Measurements from ENCODE around the gene DOK3. TPM values are rescaled to one million over a fixed set of nuclear protein-coding genes. Genes with fewer than 3 reads are reported as not detected.

The DOK3 gene
- total and polyA plus RNA-seq, 2 donors (not counting 1 experiment from before 2014, with no cell fraction given) = 103 to 115 TPM

DNA sequence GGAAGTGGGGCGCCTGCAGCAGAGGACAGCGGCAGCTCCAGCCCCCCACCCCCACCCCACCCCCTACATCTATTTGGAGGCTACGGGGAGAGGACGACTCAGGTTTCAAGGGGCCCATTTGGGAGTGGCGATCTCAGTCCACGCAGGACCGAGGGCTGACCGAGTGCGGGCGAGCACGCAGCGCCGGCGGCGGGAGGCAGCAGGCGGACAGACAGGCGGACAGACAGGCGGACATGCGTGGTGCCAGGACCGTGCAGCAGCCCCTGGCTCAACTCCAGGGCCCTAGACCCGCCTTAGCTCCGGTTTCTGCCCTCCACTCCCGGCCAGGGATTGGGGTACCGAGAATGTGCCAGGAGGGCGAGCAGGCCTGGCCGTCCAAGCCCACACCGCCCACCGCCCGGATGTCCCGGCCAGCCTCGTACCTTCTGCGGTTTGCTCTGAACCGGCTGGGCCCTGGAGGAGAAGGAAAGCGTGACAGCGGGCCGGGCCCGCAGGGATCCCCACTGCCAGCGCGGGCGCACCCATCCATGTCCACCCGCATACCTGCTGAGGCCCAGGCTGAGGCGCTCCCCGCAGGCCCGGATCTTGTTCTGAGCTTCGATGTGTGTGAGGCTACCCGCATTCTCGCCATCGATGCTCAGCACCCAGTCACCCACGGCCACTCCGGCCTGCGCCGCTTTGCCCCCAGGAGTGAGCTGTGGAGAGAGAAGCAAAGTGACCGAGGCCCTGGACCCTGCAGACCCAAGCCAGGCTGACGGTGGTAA, 17.5 kb downstream of the DOK3 start:
- no peak overlapping the region for H3K4me3 Mint-ChIP-seq
- H3K4me2 ChIP-seq (replicated peaks; ENCODE audit: low read depth, low read length, poor library complexity, severe bottlenecking) = no peak overlapping the region
- no peaks in the 10 kb centered on the region for H3K9me3 ChIP-seq (ENCODE audit: control extremely low read depth in 1 of 3, control insufficient read depth in 2 of 3, insufficient read depth in 1 of 3, low read length in 2 of 3)
- ChIA-PET POLR2A (no interaction called here), CTCF (interaction anchor here (0.7 to 2.4 kb wide), 6 partner anchors 10 to 585 kb away, joined by 3 to 9 read pairs (median 4); no protein-coding TSS in a partner anchor)
- no peak overlapping the region for H3K27ac ChIP-seq (ENCODE audit: low read length in 2 of 2)
- intact Hi-C loops (cut with micrococcal nuclease) = no loop called here
- H3K9me3 Mint-ChIP-seq (ENCODE audit: insufficient read depth) = no peaks in the 10 kb centered on the region
- DNase-seq (no peak), ATAC-seq (ENCODE audit: low read depth) (no peak)
- no peaks in the 10 kb centered on the region for H3K27me3 Mint-ChIP-seq
- H2AFZ ChIP-seq (ENCODE audit: insufficient read depth, low read depth, low read length, poor library complexity, severe bottlenecking) = no peak overlapping the region
- H3K79me2 ChIP-seq (ENCODE audit: control insufficient read depth, insufficient read depth, low read length) = peaks cover 3% of the 10 kb centered on the region
- peak overlapping the region; percentile 37 for H3K27ac Mint-ChIP-seq
- no peak overlapping the region for H3K4me3 ChIP-seq (ENCODE audit: control extremely low read depth in 1 of 5, extremely low read depth in 1 of 5, insufficient read depth in 1 of 5, low read depth in 2 of 5, low read length in 4 of 5)
- peaks cover 10% of the 10 kb centered on the region for H4K20me1 ChIP-seq (ENCODE audit: control insufficient read depth, insufficient read depth, low read length, poor library complexity, severe bottlenecking)
- H3K9ac ChIP-seq (ENCODE audit: low read length) = no peak overlapping the region
- H3K4me1 ChIP-seq (ENCODE audit: control insufficient read depth in 2 of 2, insufficient read depth in 2 of 2, low read length in 2 of 2) = peaks cover 31 to 38% of the 10 kb centered on the region in 2 donors
- H3K27me3 ChIP-seq (replicated peaks in 1 of 4; ENCODE audit: control extremely low read depth in 1 of 4, control insufficient read depth in 3 of 4, insufficient read depth in 4 of 4, low read length in 3 of 4) = no peaks in the 10 kb centered on the region
- peaks cover 38% of the 10 kb centered on the region for H3K4me1 Mint-ChIP-seq
- WGBS (ENCODE audit: insufficient coverage) = 98% methylated on average over 52 of the region's 54 CpGs
- H3K36me3 ChIP-seq (replicated peaks in 1 of 2; ENCODE audit: control extremely low read depth in 1 of 2, control insufficient read depth in 1 of 2, extremely low read depth in 1 of 2, insufficient read depth in 2 of 2, low read length in 1 of 2) = peaks cover 0 to 7% of the 10 kb centered on the region in 2 experiments
- TF ChIP-seq, protein P1, sequence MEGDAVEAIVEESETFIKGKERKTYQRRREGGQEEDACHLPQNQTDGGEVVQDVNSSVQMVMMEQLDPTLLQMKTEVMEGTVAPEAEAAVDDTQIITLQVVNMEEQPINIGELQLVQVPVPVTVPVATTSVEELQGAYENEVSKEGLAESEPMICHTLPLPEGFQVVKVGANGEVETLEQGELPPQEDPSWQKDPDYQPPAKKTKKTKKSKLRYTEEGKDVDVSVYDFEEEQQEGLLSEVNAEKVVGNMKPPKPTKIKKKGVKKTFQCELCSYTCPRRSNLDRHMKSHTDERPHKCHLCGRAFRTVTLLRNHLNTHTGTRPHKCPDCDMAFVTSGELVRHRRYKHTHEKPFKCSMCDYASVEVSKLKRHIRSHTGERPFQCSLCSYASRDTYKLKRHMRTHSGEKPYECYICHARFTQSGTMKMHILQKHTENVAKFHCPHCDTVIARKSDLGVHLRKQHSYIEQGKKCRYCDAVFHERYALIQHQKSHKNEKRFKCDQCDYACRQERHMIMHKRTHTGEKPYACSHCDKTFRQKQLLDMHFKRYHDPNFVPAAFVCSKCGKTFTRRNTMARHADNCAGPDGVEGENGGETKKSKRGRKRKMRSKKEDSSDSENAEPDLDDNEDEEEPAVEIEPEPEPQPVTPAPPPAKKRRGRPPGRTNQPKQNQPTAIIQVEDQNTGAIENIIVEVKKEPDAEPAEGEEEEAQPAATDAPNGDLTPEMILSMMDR (IDR thresholded peaks at IDR 0.05) = no peak
- no peak for TF ChIP-seq EZH2 (IDR thresholded peaks at IDR 0.05; ENCODE audit: borderline replicate concordance, insufficient read depth, low read depth, low read length, poor library complexity, severe bottlenecking)

GRCh38 chr5:177491429-177491945, 18.1 kb downstream of the DOK3 start:
- H3K36me3 ChIP-seq (replicated peaks in 1 of 2; ENCODE audit: control extremely low read depth in 1 of 2, control insufficient read depth in 1 of 2, extremely low read depth in 1 of 2, insufficient read depth in 2 of 2, low read length in 1 of 2) = peaks cover 0 to 8% of the 10 kb centered on the region in 2 experiments
- no peak for ATAC-seq (ENCODE audit: low read depth)
- no peaks in the 10 kb centered on the region for H3K27me3 ChIP-seq (replicated peaks in 1 of 4; ENCODE audit: control extremely low read depth in 1 of 4, control insufficient read depth in 3 of 4, insufficient read depth in 4 of 4, low read length in 3 of 4)
- TF ChIP-seq, protein P1 (IDR thresholded peaks at IDR 0.05) = peak; percentile 47
- TF ChIP-seq EZH2 (IDR thresholded peaks at IDR 0.05; ENCODE audit: borderline replicate concordance, insufficient read depth, low read depth, low read length, poor library complexity, severe bottlenecking) = no peak
- no peaks in the 10 kb centered on the region for H3K9me3 ChIP-seq (ENCODE audit: control extremely low read depth in 1 of 3, control insufficient read depth in 2 of 3, insufficient read depth in 1 of 3, low read length in 2 of 3)
- intact Hi-C loops (cut with micrococcal nuclease) = no loop called here
- H3K79me2 ChIP-seq (ENCODE audit: control insufficient read depth, insufficient read depth, low read length) = peaks cover 3% of the 10 kb centered on the region
- peaks cover 28 to 32% of the 10 kb centered on the region in 2 donors for H3K4me1 ChIP-seq (ENCODE audit: control insufficient read depth in 2 of 2, insufficient read depth in 2 of 2, low read length in 2 of 2)
- H2AFZ ChIP-seq (ENCODE audit: insufficient read depth, low read depth, low read length, poor library complexity, severe bottlenecking) = no peak overlapping the region
- Mint-ChIP-seq H3K9me3 (ENCODE audit: insufficient read depth) (no peaks in the 10 kb centered on the region), H3K4me1 (peaks cover 37% of the 10 kb centered on the region), H3K27me3 (no peaks in the 10 kb centered on the region), H3K4me3 (no peak overlapping the region), H3K27ac (no peak overlapping the region)
- DNase-seq = no peak
- H3K4me3 ChIP-seq (ENCODE audit: control extremely low read depth in 1 of 5, extremely low read depth in 1 of 5, insufficient read depth in 1 of 5, low read depth in 2 of 5, low read length in 4 of 5) = no peak overlapping the region
- H3K4me2 ChIP-seq (replicated peaks; ENCODE audit: low read depth, low read length, poor library complexity, severe bottlenecking) = no peak overlapping the region
- ChIA-PET POLR2A (no interaction called here), CTCF (interaction anchor here (1.7 to 2.4 kb wide), 2 partner anchors 10 to 16 kb away, joined by 4 to 9 read pairs; no protein-coding TSS in a partner anchor)
- no peak overlapping the region for H3K9ac ChIP-seq (ENCODE audit: low read length)
- peaks cover 8% of the 10 kb centered on the region for H4K20me1 ChIP-seq (ENCODE audit: control insufficient read depth, insufficient read depth, low read length, poor library complexity, severe bottlenecking)
- WGBS (ENCODE audit: insufficient coverage) = 87% methylated on average over 32 of the region's 43 CpGs
- H3K27ac ChIP-seq (ENCODE audit: low read length in 2 of 2) = no peak overlapping the region
